Bone marrow (tissue), 2 donors: Measurements from ENCODE around the gene TMEM69.
"Not testable (repeated sequence)": the region's sequence is repeated elsewhere in the genome, so short reads cannot be mapped to it uniquely, and the experiment has no call there.

Source experiments
- DNase-seq, 2 donors: peaks; one replicate each; lab custom pipeline; 2025; lab: John Stamatoyannopoulos, UW

The TMEM69 gene

GRCh38 chr1:45677751-45678245 lies 10.2 kb upstream of the TMEM69 start:
- no peak for DNase-seq

DNA sequence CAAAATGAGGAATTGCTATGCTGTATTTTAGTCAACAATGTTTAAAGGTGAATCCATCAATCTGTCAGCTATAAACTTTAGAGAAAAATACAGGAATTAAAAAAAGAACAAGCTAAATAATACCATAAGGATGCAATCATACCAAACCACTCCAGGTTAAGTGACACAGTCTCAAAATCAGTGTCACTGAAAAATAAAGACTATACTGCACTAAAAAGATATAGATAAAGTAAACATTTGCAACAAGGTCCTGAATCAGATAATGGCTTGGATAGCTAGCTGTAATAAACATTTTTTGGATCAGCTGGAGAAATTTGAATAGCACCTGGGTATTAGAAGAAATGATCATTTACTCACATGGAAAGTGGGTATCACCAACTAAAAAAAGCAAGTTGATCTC lies 9.5 kb upstream of the TMEM69 start:
- no peak for DNase-seq

DNA sequence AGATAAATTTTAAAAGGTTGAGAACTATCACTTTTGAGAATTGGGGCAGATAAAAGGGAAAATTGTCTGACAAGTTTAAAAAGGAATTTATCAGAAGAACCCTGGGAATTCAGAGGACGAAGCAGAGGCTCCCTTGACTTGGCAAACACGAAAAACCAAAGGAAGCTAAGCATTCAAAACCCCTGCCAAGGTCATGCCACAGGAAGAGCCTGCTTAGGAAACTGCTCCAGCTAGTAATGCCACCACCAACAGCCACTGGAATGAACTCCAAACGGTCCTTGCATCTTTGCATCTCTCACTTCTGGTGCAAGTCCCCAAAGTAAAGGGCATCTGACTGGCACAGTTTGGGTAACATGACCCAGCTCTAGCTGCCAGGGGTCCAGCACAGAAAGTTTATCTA lies 8.9 kb upstream of the TMEM69 start:
- DNase-seq = no peak

GRCh38 chr1:45682942-45683341 lies 5.0 kb upstream of the TMEM69 start:
- DNase-seq = no peak

- no peak for DNase-seq
Measured at GRCh38 chr1:45684402-45684801, 3.6 kb upstream of the TMEM69 start.

GRCh38 chr1:45685308-45686014 lies 2.5 kb upstream of the TMEM69 start:
- peak in 1 of 2 donors; percentile 23 for DNase-seq

DNA sequence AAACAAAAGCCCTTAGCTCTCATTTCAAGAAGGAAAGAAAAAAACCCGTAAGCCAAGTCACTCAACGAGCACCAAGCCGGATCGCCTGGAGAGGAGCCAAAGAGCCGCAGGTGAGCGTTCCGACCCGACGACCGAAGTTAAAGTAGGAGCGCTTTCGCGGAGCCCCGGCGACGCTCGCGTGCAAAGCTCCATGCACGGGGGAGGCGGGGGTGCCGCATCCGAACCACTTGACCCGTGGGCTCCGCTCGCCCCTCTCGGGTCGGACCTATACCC lies 2.0 kb upstream of the TMEM69 start:
- DNase-seq = no peak

DNA sequence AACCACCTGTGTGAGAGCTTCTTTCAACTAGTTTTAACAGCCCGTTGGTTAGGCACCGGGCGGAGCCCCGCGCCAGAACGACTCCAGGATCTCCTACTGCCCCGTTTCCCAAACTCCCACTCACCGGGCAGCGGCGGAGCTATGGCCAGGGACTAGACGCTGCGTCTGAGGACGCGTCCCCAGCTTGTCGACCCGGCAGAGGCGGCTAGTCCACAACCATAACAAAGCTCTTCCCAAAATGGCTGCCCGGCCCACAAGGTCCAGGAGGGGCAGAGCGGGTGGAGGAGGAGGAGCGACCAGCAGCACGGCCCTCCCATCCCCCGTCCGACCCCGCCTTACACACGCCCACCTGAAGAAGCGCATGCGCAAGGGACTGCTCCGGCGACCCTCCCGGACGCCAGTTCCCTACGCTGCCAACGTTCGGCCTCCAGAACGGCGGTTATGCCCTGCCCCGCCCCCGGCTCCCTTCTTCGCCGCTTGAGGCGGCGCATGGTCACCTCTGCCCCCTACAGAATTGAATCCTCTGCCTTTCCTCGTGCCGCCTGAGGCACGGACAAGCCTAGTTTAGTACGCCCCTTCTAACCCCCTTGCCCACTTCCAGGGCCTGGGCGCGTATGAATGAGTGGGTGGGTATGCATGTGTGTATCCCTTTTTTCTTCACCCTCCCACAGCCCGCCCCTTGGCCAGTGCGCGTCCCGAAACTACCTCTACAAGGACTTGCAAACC lies 1.5 kb upstream of the TMEM69 start, which contains the start of gene GPBP1L1:
TSS of gene GPBP1L1 (minus strand) at position 246 of the 726 bp plus-strand sequence. CDS start 27,446 bp downstream, outside the sequence.
- DNase-seq = peak; percentile 93 to 96

- peak; percentile 91 to 99 for DNase-seq
Measured at GRCh38 chr1:45687014-45687753, 797 bp upstream of the TMEM69 start.

- DNase-seq = not testable (repeated sequence)
Measured at GRCh38 chr1:45693811-45694210, 5.8 kb downstream of the TMEM69 start.

GRCh38 chr1:45694823-45695222 lies 6.8 kb downstream of the TMEM69 start:
- no peak for DNase-seq

GRCh38 chr1:45704637-45705036 lies 16.7 kb downstream of the TMEM69 start:
- DNase-seq = no peak

- no peak for DNase-seq
Measured at GRCh38 chr1:45713711-45714110, 25.7 kb downstream of the TMEM69 start.

DNA sequence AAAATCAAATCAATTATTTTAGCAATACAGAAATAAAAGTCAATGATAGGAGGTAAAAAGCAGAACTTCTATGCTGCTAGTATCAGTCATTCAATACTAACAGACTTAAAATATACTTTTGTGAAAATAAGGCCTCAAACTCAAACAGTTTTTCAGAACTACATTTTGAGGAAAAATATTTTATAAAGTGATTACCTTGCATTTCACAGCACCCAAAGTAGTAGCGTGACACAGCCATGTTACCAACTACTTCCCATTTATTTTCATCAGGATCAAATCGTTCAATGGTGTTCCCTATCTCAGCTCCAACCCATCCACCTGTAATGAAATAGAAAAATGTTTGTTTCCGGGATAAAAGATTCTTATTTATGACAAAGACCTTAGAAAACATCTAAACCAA lies 28.7 kb downstream of the TMEM69 start:
- DNase-seq = no peak

GRCh38 chr1:45717386-45717785 lies 29.4 kb downstream of the TMEM69 start:
- DNase-seq = not testable (repeated sequence)

DNA sequence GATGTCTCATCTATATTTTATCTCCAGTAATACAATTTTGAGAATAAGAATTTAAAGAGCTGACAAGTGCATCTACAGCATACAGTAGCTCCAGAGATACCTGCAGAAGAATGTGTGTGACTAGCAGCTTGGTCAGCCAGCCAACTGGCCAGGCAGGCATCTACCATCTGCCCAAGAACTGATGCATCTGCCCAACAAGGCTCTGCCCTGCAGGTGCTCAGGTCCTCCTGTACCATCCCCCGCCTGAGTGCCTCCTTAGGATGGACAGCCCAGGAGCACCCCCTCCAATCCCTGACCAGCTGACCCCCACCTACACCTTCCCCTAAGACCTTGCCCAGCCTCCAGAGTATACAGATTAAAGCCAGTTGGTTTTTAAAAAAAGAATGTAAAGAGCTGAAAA lies 30.3 kb downstream of the TMEM69 start:
- no peak for DNase-seq

GRCh38 chr1:45721207-45721606 lies 33.2 kb downstream of the TMEM69 start:
- DNase-seq = no peak

GRCh38 chr1:45722809-45723208 lies 34.8 kb downstream of the TMEM69 start:
- DNase-seq = no peak

- DNase-seq = no peak
Measured at GRCh38 chr1:45723248-45723930, 35.4 kb downstream of the TMEM69 start.

GRCh38 chr1:45726007-45726406 lies 38.0 kb downstream of the TMEM69 start:
- not testable (repeated sequence) for DNase-seq

DNA sequence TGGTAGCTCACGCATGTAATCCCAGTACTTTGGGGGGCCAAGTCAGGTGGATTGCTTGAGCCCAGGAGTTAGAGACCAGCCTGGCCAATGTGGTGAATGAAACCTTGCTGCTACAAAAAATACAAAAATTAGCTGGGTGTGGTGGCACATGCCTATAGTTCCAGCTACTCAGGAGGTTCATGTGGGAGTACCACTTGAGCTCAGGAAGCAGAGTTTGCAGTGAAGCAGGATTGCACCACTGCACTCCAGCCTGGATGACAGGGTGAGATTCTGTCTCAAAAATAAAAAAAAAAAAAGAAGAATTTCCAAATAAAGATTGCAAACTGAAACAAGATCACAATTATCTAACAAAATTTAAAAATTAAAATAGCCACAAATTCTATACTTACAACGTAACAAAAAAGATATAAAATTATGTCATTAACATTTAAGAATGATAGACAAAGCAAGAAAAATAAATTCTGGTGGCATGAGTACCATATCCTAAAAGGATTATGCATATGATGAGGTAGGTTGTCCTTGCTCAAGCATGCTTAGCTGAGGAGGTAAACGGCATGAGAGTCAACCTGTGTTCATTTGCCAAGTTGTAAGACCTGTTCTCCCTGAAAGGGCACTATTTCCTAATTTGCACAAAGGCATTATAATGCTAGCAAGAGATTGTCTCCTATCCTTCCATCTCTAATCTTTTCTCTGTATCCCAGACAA lies 42.2 kb downstream of the TMEM69 start:
- DNase-seq = no peak
